Omental fat pad (tissue), 4 donors: Measurements from ENCODE around the gene PAPOLG. TPM values are rescaled to one million over a fixed set of nuclear protein-coding genes. Genes with fewer than 3 reads are reported as not detected.

Source experiments
- ATAC-seq: fragments of 150-250 bp; one replicate; pipeline ENCODE4 v1.9.1; 2016; ENCODE audit warnings: mild to moderate bottlenecking, moderate library complexity; ENCODE audit not compliant: low FRiP score
- DNase-seq: peaks from one replicate; pipeline ENCODE4 v3.0.0-alpha.2; 2019; ENCODE audit warnings: low spot score
- total RNA-seq, 4 donors: library from RNA; depleted of rRNA; stranded (reverse); fragments of >200 nt; gene quantifications; one replicate each; pipeline ENCODE4 v1.1.0, GENCODE V29; 2016
- TF ChIP-seq, protein P1 (sequence below), 3 donors: fragments of 450-650 bp; IDR thresholded peaks; one replicate each; pipeline ENCODE4 v1.5.1; 2016 to 2017; ENCODE audit warnings: antibody characterized with exemption in 3 of 3, mild to moderate bottlenecking in 3 of 3, moderate library complexity in 2 of 3

The PAPOLG gene
- total RNA-seq, 4 donors from 2014 or later = 12.3 to 19.2 (median 14.9) TPM

GRCh38 chr2:60742419-60742818 lies 13.6 kb upstream of the PAPOLG start:
- TF ChIP-seq, protein P1, sequence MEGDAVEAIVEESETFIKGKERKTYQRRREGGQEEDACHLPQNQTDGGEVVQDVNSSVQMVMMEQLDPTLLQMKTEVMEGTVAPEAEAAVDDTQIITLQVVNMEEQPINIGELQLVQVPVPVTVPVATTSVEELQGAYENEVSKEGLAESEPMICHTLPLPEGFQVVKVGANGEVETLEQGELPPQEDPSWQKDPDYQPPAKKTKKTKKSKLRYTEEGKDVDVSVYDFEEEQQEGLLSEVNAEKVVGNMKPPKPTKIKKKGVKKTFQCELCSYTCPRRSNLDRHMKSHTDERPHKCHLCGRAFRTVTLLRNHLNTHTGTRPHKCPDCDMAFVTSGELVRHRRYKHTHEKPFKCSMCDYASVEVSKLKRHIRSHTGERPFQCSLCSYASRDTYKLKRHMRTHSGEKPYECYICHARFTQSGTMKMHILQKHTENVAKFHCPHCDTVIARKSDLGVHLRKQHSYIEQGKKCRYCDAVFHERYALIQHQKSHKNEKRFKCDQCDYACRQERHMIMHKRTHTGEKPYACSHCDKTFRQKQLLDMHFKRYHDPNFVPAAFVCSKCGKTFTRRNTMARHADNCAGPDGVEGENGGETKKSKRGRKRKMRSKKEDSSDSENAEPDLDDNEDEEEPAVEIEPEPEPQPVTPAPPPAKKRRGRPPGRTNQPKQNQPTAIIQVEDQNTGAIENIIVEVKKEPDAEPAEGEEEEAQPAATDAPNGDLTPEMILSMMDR (IDR thresholded peaks at IDR 0.05) = no peak
- no peak for ATAC-seq

DNA sequence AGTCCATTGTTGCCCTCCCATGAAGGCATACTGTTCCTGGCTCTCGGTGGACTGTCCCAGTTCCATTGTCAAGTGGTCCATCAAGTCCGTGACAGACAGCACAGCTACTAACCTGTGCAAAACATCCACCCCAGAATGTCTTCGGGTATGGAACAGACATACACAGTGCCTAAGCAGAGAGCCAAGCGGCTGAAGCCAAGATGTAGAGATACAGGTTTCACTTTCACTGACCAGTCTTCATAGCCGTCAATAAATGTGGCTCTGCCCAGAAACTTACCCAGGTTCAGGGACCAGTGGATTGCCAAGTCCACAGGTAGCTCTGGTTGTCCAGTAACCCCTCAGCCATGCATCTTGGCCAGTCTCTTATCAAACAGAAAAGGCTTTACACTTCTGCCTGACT lies 10.7 kb upstream of the PAPOLG start:
- ATAC-seq = no peak
- TF ChIP-seq, protein P1 (IDR thresholded peaks at IDR 0.05) = no peak
- DNase-seq = no peak

More at GRCh38 chr2:60742419-60742818, 13.6 kb upstream of the PAPOLG start:
- DNase-seq = no peak

DNA sequence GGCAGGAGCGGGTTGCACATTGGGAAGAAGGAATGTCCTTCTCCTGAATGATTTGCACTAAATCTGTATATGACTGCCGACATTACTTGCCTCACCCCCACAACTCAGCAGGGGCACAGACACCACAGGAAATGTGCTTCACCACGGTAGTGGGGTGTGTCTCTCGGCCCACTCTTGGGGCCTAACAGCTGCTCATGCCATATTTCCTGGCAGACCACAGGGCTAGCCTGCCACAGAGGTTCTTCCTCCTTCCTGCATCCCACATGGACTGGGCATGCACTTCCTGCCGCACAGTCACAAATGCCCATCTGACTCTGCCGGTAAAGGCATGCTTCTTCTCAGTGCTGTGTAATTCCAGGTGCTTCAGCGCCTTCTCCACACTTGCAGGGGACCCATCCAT lies 10.3 kb upstream of the PAPOLG start:
- TF ChIP-seq, protein P1 (IDR thresholded peaks at IDR 0.05) = no peak
- no peak for ATAC-seq

GRCh38 chr2:60746318-60746717 lies 9.8 kb upstream of the PAPOLG start:
- ATAC-seq (no peak), DNase-seq (no peak)
- TF ChIP-seq, protein P1 (IDR thresholded peaks at IDR 0.05) = no peak

More for the DNA sequence above, 10.3 kb upstream of the PAPOLG start:
- DNase-seq = no peak

DNA sequence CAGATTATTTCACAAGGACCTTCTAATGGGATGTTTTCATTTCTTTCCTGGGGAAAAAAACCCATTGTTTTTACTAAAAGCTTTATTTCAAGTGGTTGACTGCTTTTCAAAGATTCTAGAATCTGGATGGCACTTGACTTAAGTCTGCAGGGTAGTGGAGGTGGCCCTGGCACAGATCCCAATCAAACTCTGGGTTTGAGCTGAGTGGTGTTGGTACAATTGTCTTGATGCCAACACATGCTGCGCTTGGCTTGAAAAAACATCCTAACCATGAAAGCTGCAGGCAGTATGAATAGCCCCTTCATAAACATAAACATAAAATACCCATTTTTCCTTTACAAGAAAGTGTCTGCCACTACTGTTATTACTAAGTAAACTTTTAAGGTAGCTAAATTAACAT lies 3.6 kb downstream of the PAPOLG start:
- DNase-seq (no peak), ATAC-seq (no peak)
- TF ChIP-seq, protein P1 (IDR thresholded peaks at IDR 0.05) = no peak

- DNase-seq (no peak), ATAC-seq (no peak)
- TF ChIP-seq, protein P1 (IDR thresholded peaks at IDR 0.05) = no peak
Observed at GRCh38 chr2:60764736-60765534, 8.9 kb downstream of the PAPOLG start.

- DNase-seq = no peak
- TF ChIP-seq, protein P1 (IDR thresholded peaks at IDR 0.05) = no peak
- ATAC-seq = no peak
Observed at GRCh38 chr2:60766283-60766682, 10.2 kb downstream of the PAPOLG start.
